Vagina (tissue), 2 donors: ENCODE data around the gene KLHL21.

Experiments used
- POLR2A ChIP-seq, 2 donors: fragments of 450-650 bp; IDR thresholded peaks; one replicate each; pipeline ENCODE4 v1.6.1; 2017; ENCODE audit warnings: antibody characterized with exemption in 2 of 2, mild to moderate bottlenecking in 2 of 2, moderate library complexity in 2 of 2
- POLR2AphosphoS5 ChIP-seq, 2 donors: sonication (generic); formaldehyde crosslinking; IDR thresholded peaks; one replicate each; pipeline ENCODE4 v1.9.0; 2017; ENCODE audit warnings: antibody characterized with exemption in 2 of 2, mild to moderate bottlenecking in 2 of 2, low read depth in 1 of 2; ENCODE audit not compliant: insufficient read depth in 1 of 2
- TF ChIP-seq, protein P1 (sequence below), 3 experiments: fragments of 450-650 bp in 2 of 3; fragments of 200-600 bp in 1 of 3; sonication (generic) in 1 of 3; IDR thresholded peaks; one replicate each; pipeline ENCODE4 v1.5.1; 2017 to 2019; ENCODE audit warnings: antibody characterized with exemption in 3 of 3, mild to moderate bottlenecking in 2 of 3, moderate library complexity in 2 of 3

DNA sequence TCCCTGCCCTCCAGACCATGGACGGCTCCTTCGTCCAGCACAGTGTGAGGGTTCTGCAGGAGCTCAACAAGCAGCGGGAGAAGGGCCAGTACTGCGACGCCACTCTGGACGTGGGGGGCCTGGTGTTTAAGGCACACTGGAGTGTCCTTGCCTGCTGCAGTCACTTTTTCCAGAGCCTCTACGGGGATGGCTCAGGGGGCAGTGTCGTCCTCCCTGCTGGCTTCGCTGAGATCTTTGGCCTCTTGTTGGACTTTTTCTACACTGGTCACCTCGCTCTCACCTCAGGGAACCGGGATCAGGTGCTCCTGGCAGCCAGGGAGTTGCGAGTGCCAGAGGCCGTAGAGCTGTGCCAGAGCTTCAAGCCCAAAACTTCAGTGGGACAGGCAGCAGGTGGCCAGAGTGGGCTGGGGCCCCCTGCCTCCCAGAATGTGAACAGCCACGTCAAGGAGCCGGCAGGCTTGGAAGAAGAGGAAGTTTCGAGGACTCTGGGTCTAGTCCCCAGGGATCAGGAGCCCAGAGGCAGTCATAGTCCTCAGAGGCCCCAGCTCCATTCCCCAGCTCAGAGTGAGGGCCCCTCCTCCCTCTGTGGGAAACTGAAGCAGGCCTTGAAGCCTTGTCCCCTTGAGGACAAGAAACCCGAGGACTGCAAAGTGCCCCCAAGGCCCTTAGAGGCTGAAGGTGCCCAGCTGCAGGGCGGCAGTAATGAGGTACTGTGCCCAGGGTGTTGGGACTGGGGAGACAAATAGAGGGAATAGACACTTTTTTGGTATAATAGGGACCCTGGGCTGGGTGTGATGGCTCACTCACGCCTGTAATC, 21.9 kb downstream of the KLHL21 start:
- TF ChIP-seq, protein P1, sequence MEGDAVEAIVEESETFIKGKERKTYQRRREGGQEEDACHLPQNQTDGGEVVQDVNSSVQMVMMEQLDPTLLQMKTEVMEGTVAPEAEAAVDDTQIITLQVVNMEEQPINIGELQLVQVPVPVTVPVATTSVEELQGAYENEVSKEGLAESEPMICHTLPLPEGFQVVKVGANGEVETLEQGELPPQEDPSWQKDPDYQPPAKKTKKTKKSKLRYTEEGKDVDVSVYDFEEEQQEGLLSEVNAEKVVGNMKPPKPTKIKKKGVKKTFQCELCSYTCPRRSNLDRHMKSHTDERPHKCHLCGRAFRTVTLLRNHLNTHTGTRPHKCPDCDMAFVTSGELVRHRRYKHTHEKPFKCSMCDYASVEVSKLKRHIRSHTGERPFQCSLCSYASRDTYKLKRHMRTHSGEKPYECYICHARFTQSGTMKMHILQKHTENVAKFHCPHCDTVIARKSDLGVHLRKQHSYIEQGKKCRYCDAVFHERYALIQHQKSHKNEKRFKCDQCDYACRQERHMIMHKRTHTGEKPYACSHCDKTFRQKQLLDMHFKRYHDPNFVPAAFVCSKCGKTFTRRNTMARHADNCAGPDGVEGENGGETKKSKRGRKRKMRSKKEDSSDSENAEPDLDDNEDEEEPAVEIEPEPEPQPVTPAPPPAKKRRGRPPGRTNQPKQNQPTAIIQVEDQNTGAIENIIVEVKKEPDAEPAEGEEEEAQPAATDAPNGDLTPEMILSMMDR (IDR thresholded peaks at IDR 0.05) = no peak
- TF ChIP-seq POLR2A (IDR thresholded peaks at IDR 0.05) (no peak), POLR2AphosphoS5 (IDR thresholded peaks at IDR 0.05; ENCODE audit: insufficient read depth in 1 of 2, low read depth in 1 of 2) (no peak)
